HG03095 (cell line): ENCODE measurements around the gene GLI2.

Experiments
- ATAC-seq: cut with Tn5 transposase; IDR thresholded peaks from one replicate; pipeline ENCODE4 v1.9.1; 2021; ENCODE audit warnings: moderate library complexity; ENCODE audit not compliant: unreplicated experiment

Gene GLI2

DNA sequence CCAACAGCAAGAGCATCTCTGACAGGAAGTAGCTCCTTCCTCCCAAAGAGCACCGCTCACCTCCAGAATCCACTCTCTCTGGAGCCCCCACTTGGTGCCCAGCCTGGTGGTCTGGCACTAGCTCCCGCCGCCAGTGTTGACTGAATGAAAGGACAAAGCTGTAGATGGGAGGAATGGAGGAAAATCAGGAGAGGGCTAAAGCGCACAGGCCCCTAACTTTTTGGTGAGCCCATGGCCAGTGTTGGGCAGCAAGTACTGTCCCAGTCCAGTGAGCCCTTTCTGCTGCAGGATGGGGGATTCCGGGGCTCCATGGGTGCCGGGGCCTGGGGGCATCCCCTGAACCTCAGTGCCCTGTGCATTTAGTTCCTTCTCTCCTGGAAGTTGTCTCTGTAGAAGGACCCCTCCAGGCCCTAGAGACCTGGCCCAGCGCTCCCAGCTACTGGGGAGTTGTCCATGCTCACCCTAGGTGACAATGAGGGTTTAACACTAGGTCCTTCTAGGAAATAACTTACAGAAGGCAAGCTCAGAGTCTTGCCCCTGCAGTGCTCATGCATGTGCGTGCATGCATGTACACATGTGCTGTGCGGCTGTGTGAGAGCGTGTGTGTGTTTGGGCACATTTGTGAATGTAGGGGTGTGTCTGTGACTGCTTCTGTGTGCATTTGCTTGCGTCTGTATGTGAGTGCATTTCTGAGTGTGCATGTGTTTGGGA lies 33.6 kb downstream of the GLI2 start:
- ATAC-seq: no peak

DNA sequence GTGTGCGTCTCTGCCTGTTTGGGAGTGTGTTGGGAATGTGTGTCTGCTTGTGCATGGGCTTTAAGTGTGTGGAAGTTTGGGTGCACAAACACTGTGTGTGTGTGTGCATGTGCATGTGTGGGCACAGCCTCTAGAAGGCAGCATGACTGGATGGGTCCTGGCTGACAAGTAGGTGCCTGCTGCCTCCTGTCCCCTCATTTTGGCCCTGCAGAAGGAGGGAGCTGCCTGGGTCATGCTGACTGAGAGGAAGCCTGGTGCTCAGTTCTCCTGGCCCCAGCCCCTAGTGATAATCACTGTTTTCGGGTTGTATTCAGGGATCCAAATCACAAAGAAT lies 34.1 kb downstream of the GLI2 start:
- no peak for ATAC-seq

DNA sequence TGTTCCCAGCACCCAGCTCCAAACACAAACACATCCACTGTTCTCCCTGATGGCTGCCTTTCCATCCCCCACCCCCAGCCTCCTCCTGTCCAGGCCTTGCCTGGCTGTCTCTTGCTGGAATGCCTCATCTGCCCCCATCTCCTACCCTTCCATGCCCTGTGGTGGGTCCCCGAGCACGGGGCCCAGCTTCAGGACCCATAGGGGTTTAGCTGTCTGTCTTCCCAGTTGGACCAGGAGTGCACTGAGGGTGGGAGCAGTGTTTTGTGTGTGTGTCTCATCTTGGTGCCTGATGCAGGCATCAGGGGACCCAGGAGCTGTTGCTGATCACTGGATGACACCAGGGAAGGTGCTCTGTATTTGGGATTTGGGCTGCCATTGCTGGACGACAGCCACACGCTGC lies 34.5 kb downstream of the GLI2 start:
- ATAC-seq: no peak

DNA sequence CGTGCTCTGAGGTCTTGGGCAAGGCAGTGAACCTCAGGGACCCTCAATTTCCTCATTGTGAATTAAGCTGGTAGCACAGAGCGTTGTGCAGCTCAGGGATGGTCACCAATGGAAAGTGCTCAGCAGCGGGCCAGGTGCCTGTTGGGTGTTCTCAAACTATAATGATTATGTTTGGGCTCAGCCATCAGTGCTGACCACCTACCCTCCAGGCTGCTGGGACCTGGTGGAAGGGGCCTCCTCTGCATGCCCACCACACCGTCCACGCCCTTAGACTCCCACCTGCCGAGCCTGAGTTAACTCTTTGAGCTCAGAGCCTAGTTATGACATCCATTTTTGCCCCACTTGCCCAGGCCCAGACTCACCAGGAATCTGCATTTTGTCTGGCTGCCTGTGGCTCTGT lies 35.0 kb downstream of the GLI2 start:
- ATAC-seq: no peak

DNA sequence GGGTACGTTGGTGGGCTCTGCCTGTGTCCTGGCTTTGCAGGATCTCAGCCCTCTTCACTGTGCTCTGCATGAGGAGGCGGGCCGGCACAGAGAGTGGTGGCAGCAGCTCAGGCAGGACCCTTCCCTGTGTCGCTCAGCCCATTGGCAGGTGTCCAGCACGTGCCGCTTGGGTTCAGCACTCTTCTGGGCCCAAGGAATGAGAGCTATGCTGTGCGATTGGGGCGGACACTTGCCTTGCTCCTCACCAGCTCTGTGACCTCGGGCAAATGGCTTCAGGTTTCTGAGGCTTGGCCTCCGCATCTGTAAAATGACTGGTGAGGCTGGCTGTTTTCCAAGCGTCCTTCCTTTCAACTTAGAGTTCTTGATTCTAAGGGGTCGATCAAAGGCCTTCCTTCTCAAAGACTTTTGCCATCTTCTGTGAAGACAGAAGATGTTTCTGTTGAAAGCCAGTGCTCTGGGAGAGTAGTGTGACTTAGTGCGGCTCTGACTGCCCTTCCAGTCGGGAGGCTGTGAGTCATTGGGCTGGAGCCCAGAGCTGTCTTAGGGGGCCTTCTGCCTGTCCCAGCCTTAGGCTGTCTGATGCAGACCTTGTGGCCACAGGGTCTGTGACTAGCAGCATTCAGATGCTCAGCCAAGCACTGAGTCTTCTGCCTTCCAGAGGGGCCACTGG lies 35.6 kb downstream of the GLI2 start:
- no peak for ATAC-seq

DNA sequence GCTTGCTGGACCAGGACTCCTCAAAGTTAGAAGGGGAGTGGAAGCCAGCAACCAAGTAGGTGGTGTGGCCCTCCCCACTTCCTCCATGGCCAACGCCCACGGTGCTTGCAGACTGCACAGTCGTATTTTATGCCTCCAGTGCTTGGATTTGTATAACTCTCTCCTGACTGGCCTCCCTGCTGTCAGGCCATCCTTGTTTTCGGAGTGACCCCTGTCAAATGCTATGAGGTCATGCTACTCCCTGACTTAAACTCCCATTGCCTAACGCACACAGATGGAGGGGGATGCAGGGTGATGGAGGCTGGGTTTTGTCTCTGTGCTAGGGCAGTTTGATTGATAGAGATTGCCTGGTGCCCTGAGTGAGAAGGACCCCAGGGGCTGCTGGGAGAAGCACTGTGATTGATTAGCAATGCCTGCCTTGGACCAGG lies 36.1 kb downstream of the GLI2 start:
- no peak for ATAC-seq

DNA sequence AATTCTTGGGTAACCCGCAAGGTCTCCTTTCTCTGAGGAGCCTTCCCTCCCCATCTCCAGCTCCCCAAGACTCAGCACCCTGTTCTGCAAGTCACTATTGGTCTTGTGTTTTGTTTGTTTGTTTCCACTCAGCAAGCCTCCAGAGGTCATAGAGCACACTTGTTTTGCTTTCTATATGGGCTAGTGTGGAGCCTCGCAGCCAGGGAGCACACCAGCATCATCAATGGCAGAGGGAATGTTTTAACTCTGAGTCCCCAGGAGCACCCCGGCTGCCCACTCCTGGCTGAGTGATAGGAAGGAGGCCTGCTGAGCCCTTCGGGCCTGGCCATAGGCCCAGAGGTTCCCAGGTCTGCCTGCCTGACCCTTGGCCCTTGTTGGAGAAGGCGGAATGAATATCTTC lies 36.6 kb downstream of the GLI2 start:
- no peak for ATAC-seq

DNA sequence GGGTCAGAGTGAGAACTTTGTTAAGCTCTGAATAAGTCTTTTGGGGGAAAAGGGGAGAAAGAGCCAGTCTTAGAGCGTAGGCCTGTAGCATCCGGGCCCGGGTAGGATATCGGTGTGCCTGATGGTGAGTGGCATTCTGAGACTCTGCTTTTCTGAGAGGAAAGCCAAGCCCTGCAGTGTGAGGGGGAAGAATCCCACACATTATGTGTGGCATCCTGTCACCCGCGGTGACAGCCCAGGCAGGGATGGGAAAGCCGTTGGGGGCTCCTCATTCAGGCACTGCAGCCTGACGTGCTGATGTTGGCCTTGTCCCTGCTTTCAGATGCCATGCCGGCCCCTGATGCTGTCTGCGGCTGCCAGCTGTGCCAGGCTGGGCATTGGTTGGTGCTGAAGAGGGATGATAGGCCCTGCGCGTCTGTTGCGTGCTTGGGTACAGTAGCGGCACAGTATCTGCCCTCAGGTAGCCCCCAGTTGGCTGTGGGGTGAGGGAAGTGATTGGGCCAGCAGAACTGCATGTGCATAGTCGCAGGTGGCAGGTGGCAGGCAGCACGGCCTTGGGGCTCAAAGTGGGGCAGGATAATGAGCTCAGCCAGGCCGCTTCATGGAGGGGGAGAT lies 37.6 kb downstream of the GLI2 start:
- no peak for ATAC-seq

DNA sequence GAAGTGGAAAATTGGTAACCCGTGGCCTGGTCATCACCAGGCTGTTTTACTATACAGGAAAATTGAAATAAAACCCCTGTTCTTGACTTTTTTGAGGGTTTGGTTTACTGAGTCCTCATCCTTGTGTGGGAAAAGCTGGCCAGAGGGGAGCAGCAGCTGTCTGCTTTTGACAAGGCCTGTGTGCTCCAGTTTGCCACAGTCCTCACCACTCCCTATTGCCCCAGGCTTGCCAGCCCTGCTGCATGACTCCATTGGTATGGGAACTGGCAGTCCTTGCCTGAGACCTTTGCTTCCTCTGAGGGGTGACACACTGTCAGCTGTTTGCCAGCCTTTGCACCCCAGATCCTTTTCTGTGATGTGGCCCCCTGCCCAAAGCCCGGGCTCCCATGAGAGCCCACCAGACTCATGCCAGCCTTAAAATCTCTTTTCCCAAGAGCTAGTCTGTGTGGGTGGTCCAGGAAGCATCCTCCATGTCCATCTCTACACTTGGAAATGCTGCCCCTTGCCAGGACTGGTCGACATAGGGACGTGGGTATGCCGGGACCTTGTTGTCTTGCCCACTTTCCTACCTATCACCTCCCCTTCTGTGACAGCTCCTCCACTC lies 39.0 kb downstream of the GLI2 start:
- no peak for ATAC-seq

DNA sequence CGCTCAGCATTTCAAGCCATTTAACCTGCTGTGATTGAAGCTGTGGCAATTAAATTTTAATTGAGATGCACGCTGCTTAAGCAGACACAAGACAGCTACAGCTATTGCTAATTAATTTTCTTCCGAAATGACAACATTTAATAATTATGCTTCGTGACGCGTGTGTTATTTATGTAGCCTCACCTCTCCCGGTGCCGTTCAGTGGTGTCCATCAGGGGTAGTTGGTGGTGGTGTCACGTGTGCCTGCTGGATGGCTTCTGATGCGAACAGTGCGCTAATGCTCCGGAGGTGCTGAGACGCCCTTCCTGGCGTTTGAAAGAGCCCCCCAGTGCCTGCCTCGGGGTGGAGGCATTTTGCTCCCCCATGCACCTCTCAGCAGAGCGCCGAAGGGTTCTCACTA lies 39.5 kb downstream of the GLI2 start:
- ATAC-seq: no peak

DNA sequence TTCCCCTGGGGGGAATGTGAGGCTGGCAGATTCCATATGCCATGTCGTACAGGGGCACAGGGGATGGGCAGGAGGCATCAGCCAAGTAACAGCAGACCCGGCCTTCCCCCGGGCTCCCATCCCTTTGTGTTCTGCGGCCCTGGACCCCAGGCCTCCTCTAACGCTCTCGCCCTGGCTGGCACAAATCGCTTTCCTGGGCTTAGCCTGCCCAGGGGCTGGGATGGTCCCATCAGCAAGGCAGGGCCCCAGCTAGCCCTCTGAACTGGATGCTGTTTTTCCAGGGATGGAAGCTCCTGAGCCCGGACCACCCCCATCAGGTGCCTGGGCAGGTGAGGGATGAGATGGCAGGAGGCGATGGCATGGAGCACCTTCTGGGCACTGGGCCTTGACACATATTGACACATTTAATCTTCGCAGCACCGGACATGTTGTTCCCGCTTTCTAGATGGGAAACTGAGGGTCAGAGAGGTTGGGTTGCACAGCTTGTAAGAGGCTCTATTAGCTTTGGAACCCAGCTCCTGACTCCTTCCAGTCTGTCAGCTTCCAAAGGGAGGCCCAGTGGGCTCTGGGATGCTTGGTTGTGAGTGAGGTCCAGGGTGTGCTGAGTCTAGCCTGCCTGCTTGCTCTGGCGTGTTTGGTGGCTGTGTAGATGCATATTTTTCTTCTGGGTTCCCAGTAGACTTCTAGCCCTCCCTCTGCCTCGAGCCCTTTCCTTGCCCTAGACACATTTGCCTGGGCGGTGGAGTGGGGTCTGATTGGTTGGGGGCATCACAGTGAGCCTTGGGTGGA lies 40.3 kb downstream of the GLI2 start:
- ATAC-seq: no peak

DNA sequence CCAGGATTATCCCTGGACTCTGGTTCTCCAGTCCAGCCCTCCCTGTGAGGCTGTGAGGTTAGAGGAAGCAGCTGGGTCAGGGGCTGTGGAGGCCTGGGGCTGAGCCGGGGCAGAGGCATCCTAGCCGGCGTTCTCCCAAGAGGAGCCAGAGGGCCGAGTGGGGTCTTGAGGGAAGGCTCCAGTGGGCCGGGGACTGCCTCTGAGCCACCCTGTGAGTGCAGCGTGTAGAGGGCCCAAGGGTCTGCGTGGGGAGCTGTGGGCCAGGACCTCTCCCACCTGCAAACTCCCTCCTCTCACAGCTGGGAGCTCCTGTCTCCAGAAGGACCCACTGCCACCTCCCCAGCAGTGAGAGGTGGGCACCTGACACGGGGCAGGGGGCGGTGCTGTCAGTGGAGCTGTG lies 41.0 kb downstream of the GLI2 start:
- ATAC-seq: no peak

DNA sequence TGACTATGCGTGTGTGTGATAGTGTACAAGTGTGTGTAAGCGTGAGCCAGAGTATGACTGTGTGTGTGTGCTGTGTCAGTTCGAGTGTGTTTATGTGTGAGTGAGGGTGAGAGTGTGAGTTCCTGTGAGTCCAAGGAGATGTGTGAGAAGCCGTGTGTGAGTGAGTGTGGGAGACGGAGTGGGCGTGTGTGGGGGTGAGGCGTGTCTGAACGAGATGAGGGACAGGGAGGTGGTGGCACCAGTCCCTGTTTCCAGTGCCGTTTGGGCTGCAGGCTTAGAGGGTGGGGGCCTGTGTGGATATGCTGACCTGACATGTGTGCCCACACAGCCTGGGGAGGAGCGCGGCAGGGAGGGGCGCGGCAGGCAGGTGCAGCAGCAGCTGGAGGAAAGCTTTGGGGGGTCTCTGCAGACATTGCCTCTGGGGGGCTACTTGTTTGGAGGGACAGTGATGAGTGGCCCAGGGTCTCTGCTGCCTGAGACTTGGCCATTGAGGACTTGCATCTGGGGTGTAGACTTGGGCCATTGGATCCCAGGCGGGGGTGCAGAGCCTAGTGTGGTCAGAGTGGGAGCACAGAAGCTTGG lies 41.6 kb downstream of the GLI2 start:
- no peak for ATAC-seq

DNA sequence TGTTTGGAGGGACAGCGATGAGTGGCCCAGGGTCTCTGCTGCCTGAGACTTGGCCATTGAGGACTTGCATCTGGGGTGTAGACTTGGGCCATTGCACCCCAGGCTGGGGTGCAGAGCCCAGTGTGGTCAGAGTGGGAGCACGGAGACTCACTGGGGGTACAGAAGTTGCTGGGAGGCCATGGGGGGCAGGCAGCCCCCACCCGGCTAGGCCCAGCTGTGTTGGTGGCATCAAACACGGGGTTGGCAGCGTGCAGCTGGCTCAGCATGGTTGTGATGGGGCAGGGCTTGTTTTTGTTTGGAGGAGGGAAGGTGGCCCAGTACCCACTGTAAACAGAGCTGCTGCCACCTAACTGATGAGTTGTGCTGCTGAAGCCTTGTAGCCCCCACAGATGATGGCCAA lies 42.1 kb downstream of the GLI2 start:
- no peak for ATAC-seq

DNA sequence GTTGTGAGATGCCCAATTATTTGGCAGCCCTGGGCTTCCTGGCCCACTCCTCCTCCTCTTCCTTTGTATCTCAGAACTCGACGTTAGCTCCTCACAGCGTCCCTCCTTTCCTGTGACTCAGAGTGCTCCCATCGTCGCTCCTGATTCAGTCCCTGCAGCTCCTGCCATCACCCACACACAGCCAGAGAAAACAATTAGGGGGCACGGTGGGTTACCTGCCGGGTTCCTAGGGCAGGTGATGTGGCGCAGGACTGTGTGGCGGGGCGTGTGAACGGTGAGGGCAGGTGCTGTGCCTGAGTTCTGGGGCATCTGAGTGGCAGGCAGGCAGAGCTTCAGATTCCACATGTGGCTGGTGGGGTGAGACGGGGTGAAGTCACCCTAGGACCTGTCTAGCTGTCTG lies 42.6 kb downstream of the GLI2 start:
- ATAC-seq: no peak

DNA sequence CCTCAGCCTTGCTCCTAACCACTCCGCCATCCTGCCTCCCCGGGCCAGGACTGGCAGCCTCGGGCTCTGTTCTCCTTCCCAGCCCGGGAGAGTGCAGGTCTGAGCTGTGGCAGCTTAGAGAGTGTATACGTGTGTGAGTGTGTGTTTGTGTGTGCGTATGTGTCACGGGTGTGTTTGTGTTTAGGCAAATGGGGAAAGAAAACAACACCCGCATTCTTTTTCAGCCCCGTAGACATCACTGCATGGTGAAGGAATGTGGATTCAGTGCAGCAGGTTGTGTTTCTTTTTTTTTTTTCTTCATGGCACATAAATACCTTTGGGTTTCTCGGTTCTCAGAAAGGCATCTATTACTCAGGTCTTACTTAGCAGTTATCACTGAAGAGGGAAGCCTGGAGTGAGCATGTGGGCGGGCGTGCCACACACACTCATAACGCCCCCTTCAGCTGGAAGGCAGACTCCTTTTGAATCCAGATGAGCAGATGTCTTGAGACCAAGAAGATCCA lies 44.2 kb downstream of the GLI2 start:
- ATAC-seq: no peak

DNA sequence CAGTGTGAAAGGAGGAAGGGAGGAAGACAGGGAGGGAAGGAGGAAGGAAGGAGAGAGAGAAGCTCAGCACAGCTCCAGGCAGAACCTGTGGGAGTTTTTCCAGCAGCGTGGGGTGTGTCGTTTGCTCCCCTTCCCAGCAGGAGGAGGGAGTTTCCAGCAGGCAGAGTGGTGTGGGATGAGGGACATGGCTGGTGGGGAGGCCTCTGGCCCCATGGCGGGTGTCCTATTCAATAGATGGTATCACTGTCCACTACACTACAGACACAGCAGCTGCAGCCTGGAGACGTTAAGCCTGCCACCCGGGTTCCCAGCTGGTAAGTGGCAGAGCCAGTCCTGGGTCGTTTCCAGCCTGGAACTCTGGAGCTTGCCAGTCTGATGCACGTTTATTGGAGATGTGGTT lies 44.7 kb downstream of the GLI2 start:
- no peak for ATAC-seq

DNA sequence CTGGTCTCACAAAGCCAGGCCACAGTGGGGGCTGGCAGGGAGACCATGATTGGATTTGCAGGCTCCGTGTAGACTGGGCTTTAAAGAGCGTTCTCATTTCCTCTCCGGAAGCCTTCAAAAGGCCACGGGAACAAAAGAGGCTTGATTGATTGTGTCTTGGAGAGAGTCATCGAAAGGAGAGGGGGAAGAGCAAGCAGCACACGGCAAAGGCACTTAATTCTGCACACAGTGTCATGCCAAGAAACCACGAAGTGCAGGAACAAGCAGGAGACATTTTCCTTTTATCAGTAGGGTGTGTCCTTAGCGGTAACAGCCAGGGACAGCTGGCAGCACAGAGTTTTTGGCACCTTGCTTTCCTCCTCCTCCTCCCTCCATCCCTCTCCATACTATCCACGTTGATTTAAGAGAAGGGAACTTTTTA lies 47.7 kb downstream of the GLI2 start:
- ATAC-seq: no peak

DNA sequence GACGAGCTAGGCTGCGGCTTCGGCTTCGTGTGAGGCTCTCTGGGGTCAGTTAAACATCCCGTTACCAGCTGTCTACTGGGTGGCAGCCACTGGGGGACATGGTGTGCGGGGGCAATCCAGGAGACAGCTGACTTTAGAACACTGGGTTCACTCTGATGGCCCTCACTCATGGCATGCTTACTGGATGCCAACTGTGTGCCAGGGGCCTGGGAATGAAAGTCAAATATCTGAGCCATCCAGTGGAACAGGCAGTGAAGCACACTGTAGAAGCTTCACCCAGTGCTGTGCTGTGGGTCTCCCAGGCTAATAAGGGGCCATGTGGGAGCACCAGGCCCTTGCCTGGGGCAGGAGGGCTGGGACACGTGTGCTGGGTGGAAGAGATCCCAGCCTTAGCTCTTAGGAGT lies 48.3 kb downstream of the GLI2 start:
- ATAC-seq: no peak
